Esophagus mucosa (tissue), 1 donor: ENCODE measurements around the gene IGFBP6. TPM values are rescaled to one million over a fixed set of nuclear protein-coding genes. Genes with fewer than 3 reads are reported as not detected.
A peak's percentile ranks its signal among the peaks of the same experiment; 100 is the strongest.

ENCODE experiments used
- ATAC-seq: fragments of 200-7000 bp; cut with Tn5 transposase; one replicate; pipeline ENCODE4 v1.9.1; 2020
- total RNA-seq: library from RNA; stranded (reverse); gene quantifications from one replicate; pipeline ENCODE4 v1.2.4, GENCODE V29; 2023
- donor health status: DM: yes; HTN: yes; CAD: no.

Gene IGFBP6
- total RNA-seq, 1 donor from 2014 or later: 50.5 TPM

DNA sequence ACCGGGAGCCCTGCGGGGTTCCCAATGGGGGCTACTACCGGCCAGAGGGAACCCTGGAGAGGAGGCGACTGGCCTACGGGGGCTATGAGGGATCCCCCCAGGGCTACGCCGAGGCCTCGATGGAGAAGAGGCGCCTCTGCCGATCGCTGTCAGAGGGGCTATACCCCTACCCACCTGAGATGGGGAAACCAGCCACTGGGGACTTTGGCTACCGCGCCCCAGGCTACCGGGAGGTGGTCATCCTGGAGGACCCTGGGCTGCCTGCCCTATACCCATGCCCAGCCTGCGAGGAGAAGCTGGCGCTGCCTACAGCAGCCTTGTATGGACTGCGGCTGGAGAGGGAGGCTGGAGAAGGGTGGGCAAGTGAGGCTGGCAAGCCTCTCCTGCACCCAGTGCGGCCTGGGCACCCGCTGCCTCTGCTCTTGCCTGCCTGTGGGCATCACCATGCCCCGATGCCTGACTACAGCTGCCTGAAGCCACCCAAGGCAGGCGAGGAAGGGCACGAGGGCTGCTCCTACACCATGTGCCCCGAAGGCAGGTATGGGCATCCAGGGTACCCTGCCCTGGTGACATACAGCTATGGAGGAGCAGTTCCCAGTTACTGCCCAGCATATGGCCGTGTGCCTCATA, 37.9 kb upstream of the IGFBP6 start:
- ATAC-seq: no peak

DNA sequence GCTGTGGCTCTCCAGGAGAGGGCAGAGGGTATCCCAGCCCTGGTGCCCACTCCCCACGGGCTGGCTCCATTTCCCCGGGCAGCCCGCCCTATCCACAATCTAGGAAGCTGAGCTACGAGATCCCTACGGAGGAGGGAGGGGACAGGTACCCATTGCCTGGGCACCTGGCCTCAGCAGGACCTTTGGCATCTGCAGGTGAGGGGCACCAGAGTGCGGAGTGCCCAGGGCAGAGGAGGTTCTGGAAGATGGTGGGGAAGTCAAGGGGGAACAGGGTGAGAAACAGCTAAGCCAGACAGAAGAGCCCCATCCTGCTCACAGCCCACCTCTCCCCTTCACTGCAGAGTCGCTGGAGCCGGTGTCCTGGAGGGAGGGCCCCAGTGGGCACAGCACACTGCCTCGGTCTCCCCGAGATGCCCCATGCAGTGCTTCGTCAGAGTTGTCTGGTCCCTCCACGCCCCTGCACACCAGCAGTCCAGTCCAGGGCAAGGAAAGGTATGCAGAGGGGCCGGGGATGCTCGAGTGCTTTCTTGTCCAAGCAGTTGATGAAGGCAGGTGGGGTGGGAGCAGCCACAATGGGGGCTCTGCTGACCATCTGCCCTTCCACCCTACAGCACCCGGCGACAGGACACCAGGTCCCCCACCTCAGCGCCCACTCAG, 37.3 kb upstream of the IGFBP6 start:
- ATAC-seq: no peak

DNA sequence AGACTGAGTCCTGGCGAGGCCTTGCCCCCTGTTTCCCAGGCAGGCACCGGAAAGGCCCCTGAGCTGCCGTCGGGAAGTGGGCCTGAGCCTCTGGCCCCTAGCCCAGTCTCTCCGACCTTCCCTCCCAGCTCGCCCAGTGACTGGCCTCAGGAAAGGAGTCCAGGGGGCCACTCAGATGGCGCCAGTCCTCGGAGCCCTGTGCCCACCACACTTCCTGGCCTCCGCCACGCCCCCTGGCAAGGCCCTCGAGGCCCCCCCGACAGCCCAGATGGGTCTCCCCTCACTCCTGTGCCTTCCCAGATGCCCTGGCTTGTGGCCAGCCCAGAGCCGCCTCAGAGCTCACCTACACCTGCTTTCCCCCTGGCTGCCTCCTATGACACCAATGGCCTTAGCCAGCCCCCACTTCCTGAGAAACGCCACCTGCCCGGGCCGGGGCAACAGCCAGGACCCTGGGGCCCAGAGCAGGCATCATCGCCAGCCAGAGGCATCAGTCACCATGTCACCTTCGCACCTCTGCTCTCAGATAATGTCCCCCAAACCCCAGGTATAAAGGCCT, 36.7 kb upstream of the IGFBP6 start:
- ATAC-seq: no peak

DNA sequence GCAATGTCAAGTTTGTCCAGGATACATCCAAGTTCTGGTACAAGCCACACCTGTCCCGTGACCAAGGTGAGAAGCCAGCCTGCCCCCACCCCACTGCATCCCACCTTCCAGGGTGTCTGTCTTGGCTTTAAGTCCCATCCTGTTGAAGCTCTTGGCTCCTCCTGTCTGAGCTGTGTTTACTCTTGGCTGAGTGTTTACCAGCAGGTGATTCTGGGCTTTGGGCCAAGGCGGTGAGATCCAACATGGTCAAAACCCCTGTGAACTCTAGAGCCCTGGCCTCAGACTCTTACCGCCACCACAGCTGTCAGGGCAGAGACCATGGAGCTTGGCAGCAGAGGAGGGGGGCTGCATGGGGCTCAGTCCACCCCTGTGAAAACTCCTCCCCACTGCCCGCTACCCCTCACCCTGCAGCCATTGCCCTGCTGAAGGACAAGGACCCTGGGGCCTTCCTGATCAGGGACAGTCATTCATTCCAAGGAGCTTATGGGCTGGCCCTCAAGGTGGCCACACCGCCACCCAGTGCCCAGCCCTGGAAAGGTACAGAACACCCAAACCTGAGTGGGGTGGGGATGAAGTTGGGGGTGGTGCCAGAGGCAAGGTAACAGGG, 36.0 kb upstream of the IGFBP6 start:
- ATAC-seq: peak; percentile 40

DNA sequence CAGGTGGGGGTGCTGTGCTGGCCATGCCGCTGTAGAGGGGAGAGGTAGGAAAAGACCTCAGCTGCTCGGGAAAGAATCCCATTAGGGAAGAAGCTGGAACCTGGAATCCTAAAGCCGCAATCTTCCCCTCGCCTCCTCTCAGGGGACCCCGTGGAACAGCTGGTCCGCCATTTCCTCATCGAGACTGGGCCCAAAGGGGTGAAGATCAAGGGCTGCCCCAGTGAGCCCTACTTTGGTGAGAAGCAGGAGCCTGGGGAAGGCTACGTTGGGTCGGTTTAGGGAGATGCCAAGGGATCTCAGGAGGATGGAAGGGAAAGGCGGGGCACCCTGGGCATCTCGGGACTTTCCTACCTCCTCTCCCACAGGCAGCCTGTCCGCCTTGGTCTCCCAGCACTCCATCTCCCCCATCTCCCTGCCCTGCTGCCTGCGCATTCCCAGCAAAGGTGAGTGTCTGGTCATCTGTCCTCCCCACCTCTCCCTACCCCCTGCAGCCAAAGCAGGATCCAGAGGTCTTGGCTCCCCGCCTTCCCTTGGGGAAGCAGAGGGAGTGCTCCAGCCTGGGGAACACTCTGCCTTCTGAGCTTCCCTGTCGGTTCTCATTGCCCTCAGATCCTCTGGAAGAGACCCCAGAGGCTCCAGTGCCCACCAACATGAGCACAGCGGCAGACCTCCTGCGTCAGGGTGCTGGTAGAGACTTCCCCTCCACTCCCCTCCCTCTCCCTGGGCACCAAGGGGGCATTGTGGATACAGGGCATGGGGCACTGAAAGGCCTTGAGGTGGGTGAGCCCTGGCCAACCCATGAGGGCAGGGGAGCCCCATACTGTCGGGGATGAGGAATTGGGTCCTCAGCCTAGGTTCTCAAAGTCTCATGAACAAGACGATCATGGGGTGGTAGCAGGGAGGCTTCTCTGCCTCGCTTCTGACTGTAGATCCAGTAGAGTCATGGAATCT, 35.2 kb upstream of the IGFBP6 start:
- no peak for ATAC-seq

DNA sequence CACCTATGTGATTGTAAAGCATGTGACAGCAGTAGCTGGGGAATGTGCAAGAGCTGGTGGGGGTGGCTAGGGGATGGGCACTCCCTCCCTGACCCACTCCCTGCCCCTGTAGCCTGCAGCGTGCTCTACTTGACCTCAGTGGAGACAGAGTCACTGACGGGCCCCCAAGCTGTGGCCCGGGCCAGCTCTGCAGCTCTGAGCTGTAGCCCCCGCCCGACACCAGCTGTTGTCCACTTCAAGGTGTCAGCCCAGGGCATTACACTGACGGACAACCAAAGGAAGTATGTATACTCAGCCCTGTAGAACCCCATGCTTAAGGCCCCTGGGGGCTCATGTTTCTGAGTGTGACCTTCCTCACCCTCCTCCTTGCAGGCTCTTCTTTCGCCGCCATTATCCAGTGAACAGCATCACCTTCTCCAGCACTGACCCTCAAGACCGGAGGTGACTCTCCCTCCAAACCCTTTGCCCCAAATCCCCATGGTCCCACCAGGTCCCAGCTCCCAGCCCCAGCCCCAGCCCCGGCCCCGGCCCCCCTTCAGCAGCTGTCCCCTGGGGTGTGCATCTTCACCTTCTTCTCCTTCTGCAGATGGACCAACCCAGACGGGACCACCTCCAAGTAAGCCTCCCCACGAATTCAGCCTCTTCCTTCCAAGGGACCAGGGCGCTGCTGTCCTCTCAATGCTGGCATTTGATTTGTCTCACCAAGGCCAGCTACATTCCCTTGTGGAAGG, 34.3 kb upstream of the IGFBP6 start:
- no peak for ATAC-seq

DNA sequence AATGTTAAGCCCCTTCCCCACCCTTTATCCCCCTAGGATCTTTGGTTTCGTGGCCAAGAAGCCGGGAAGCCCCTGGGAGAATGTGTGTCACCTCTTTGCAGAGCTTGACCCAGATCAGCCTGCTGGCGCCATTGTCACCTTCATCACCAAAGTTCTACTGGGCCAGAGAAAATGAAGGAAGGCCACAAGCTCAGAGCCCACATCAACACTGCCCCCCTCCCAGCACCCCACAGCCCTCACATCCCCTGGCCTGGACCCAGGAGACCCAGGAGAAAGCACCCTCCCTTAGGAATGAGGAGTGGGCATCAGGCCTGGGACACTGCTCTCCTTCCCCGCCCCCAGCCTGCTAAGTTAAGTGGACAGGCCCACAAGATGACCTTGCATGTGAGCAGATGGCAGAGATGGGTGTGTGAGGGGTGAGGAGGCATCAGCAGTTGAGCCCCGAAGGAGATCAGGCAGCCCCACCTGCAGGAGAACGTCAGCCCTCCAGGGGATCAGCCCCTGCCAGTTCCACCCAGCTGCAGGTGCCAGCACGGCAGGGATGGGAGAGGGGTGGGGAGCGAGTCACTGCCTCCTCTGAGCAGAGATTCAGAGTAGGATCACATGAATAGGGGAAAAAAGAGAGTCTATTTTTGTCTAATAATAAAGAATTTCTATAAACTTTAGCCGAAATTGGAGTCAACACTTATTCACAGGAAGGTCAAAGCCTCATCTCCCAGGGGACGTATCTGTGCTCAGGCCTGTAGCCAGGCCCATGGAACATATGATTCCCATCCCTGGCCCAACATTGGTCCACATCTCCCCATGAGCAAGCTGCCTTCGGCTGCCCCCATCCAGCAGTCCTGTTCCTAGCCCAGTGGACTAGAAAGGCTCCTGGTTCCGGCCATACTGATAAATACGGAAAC, 33.5 kb upstream of the IGFBP6 start:
- ATAC-seq: no peak

DNA sequence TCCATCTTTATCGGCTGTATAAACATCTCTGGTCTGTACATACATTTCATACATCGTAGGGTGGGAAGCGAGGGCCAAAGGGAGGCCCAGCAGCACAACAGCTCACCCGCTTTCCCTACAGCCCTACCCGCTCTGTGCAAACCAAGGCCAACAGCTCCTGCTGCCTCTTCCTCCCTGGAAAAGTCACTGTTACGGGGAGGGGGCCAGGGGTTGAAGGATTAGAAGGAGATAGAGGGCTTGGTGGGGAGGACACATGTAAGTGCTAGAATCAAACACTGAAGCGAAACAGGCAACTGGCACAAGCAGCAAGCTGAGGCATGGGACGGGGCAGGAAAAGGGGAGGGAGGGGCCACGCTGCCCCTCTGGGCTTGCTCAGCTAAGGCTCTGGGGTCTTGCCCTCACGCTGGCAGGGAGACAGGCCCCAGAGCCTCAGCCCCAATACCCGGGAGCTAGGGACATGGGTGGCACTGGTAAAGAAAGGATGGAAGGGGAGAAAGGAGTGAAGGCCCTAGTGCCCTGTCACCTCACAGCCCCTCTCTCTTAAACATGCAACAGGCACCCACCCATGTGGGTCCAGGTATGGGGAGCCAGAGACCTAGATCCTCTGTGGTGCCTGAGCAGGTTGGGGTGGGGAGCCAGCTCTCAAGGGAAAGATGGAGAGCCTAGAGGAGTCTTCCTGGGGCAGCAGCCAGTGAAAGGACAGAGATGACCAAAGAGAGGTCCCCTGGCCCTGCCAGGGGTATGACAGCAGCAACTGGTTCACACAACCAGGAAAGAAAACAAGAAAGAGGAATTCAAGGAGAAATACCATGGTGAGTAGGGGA, 32.6 kb upstream of the IGFBP6 start:
- ATAC-seq: no peak

DNA sequence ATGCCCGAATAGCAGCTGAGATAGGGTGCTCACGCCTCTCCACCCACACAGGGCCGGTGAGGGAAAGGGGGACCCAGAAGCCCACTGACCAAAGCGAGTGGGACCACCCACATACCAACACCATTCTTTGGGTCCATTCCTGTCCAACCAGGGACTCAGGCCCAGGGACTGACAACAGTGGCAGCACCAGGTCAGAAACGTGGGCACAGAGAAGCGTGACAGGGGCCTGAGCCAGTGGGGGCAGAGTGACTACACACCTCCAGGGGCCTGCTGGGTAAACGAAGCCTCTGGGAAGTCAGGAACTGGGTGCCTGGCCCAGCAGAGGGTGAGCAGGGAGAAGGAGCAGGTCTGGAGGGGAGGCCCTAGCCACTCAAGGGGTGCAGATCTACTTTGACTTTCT, 32.0 kb upstream of the IGFBP6 start:
- no peak for ATAC-seq

DNA sequence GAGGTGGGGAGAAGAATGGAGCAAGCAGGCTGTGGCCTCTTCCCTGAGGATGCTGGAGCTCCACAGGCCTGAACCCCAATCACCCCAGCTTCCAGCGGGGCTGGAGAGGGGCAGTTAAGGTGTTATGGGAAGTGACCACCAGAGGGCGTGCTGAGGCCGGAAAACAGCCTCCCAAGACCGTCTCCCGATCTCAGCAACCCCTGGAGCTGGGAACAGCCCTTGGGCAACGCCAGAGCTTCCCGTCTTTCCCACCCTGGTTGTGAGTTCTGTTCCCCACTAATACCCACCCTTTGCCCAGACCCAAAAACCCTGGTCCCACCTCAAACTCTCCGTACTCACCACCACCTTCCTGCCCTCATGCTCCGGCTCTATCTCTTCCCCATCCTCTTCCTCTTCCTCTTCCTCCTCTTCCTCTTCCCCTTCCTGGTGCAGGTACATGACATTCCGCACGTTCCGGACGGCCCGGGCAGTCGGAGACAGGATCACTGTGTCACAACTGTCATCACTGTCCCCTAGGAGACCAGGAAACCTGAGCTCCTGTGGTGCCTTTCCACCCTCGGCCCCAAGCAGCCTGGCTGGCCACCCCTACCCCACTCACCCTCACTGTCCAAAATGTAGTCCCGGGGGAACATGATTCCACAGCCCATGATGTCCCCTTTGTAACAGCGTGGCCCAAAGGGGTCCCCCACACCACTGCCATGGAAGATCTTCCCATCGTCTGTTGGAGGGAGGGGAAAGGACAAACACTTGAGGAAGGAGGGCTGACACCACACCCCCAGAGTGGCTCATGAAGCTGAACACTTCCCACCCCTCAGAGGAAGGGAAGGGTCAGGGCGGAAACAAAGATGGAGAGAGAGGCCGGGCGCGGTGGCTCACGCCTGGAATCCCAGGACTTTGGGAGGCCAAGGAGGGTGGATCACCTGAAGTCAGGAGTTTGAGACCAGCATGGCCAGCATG, 31.2 kb upstream of the IGFBP6 start:
- peak; percentile 56 for ATAC-seq

DNA sequence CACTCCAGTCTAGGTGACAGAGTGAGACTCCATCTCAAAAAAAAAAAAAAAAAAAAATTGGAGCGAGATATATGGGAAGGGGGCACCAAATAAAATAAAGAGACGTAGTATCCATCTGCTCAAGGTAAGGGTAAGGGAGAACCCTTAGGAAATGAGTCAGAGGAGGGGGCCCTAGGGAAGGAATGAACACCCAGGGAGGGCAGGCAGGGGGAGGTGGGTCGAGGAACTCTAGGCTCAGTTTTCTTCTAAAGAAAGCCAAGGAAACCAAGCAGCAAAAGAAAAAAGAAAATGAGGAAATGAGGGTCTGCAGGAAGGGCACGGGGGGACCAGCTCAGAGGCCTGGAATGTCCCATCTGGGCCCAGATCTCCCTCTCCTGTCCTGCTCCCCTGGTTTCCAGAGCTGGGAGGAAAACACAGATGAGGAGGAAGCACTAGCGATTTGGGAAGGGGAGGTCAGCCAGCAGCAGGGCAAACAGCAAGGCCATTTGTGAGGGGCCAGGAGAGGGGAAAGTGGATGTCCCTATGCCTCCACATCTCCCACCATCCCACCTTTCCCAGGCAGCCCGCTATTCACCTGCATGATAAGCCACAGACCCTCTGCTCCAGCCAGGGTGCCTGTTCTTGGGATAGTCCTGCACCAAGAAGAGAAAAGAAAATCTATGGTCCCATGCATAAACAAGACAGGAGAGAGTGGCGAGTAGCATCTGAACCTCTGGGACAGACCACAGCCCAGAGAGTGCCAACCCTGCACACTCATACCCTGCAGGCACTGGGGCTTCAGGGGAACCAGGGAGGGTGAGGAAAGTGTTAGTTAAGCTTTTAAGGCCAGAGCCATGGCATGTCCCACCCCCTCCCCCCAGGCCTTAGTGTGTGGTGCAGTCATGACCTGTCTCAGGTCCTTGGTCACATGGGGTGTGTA, 30.1 kb upstream of the IGFBP6 start:
- ATAC-seq: no peak

DNA sequence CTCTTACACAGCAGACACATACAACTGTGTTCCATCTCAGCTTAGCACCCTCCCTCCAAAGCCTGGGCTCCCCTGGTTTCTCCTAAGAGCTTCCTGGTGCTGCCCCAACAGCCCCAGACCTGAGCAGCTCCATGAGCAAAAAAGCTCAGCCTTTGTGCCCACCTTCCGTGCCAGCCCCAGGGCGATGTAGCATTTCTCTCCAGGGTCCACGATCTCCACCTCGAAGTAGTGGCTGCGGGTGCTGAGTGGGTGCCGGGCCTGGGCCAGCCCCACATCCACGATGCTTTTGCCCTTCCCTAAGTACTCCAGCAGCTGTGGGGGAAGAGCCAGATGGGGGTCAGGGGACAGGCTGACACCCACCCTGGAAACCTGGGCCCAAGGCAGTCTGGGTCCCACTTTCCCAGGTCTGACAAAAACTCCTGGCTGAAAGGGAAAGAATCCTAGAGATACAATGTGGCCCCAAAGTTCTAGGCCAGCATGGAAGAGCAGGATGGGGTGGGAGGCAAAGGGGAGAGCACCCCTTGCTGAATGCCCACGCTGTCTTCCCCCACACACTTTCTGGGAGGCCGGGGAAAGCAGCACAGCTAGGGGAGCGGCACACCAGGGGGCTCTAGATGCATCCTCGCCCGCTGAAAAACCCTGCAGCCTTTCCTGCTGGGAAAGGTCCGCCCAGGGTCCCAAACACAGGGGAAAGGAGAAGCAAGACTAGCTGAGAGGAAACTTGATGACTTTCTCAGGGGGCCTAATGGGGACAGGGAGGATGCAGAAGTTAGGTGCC, 29.3 kb upstream of the IGFBP6 start:
- no peak for ATAC-seq

DNA sequence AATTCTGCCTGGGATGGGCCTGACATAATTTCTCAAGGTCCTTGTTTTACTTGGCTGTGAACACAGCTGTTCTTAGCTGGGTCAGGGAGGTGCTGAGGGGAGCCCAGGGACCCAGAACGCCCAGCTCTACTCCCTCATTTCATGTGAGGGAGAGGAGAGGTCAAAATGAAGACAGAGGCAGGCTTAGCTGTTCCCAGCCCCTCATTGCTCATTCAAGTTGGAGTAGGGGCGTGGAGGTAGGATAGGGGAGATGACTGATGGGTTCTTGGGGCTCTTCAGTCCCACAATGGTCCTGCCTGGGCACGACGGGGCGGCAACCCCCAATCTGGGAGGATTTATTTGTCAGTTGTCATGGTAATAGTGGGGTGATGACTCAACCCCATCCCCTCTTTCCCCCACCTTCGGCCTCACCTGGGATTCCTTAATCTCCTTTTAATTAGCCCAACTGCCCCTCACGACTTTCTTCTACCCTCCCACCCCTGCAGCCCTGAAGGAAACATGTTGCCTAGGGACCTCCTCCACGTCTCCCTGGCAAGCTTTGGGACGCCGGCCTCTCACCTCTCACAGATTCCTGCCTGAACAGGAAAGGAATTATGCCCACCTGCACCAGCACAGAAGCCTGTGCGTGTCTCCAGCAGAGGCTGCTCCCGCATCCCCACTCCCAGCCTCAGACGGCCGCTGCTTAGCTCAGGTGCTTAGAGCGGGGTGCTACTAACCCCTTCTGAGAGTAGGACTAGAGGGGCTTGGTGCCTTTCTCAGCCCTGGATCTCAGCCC, 28.5 kb upstream of the IGFBP6 start:
- peak; percentile 13 for ATAC-seq

DNA sequence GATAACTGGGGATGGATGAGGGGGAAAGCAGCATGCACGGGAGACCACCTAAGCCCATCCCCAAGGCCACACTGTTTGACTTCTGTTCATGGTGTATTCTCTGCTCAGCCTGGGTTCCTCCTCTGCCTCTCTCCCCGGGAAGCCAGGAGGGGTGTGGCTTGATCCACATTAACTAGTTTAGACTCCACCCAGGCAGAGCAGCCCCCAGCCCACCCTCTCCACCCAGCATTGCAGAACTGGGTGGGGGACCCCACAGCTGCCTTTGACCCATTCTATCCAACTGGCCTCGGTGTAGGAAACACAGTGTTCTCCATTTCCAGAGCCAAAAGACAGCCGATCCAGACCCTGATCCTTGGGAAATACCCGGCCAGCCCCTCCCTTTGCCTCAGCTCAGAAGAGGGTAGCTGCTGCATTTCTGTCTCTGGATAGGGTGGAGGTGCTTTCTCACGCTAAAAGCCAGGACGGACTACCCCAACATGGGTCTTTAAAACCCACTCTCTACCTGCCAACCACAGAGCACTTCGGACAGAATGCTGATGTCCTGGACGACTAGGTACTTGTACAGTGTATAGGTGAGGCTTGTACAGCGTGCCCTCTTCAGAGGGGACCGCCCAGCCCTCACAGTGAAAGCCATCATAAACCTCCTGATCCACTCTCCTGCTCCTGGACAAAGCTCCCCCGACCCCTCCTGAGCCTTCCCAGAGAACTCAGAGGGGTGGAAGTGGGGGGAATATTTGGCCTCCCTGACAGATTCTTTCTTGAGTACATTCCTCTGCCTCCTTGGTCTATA, 27.7 kb upstream of the IGFBP6 start:
- no peak for ATAC-seq

DNA sequence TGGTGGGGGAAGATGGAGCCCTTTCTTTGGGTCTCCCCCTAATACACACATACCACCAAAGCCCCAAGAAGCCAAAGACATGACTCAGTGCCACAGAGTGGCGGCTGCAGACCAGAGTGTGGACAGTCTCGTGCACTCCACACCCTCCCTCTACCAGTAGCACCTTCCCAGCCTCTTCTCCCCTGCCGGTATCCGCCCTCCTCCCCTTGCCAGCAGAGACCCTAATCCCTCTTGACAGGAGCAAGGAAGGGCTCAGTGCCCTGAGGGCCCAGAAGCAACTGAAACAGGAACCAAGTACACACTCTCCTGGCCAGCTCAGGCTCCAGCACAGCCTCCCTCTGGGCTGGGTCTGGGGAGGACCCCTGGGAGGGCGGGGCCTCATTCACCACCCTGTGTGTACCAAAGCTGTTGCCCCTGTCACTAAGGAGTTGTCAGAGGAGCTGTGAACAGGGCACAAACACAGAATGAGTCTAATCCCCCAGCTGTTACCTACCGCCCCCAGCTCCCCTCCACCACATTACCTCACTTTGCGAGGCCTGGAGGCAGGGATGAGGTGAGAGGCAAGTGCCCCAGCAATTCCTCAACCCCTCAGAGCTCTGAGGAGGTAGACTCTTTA, 26.5 kb upstream of the IGFBP6 start:
- peak; percentile 26 for ATAC-seq
